Measurements from ENCODE around the gene AK5.

- TF ChIP-seq POLR2A (IDR thresholded peaks at IDR 0.05) = no peak
- TF ChIP-seq, protein P1, sequence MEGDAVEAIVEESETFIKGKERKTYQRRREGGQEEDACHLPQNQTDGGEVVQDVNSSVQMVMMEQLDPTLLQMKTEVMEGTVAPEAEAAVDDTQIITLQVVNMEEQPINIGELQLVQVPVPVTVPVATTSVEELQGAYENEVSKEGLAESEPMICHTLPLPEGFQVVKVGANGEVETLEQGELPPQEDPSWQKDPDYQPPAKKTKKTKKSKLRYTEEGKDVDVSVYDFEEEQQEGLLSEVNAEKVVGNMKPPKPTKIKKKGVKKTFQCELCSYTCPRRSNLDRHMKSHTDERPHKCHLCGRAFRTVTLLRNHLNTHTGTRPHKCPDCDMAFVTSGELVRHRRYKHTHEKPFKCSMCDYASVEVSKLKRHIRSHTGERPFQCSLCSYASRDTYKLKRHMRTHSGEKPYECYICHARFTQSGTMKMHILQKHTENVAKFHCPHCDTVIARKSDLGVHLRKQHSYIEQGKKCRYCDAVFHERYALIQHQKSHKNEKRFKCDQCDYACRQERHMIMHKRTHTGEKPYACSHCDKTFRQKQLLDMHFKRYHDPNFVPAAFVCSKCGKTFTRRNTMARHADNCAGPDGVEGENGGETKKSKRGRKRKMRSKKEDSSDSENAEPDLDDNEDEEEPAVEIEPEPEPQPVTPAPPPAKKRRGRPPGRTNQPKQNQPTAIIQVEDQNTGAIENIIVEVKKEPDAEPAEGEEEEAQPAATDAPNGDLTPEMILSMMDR (IDR thresholded peaks at IDR 0.05) = no peak
- no peak for TF ChIP-seq POLR2AphosphoS5 (IDR thresholded peaks at IDR 0.05)
These were observed 276.9 kb downstream of the AK5 start for GRCh38 chr1:77558591-77559164.

Data from suprapubic skin (tissue), 4 donors.